HepG2 (cell line): ENCODE data around the gene FOXR1. TPM values are rescaled to one million over a fixed set of nuclear protein-coding genes. Genes with fewer than 3 reads are reported as not detected.
A peak's percentile ranks its signal among the peaks of the same experiment; 100 is the strongest.

Experiments used
- ATAC-seq: fragments of 200-7000 bp; cut with Tn5 transposase; 3 replicates; pipeline ENCODE4 v1.9.1; 2020; ENCODE audit warnings: mild to moderate bottlenecking, moderate library complexity
- BruUV-seq: library from RNA; stranded (reverse); fragments of 400-500 nt; replicated peaks from 2 replicates; lab custom pipeline; 2021; lab: Mats Ljungman, UMichigan
- CTCF ChIA-PET: fragments of 300-600 bp; formaldehyde crosslinking; extraction: SDS; loops from one replicate; lab custom pipeline; 2021; ENCODE audit warnings: low total read pairs, inconsistent platforms, low intra/inter-chr PET ratio; lab: Yijun Ruan, JAX
- POLR2A ChIA-PET: fragments of 350-600 bp; sonication (Branson Sonifier 250); formaldehyde crosslinking; loops from one replicate; lab custom pipeline; 2020; ENCODE audit warnings: antibody characterized with exemption, inconsistent platforms; lab: Yijun Ruan, JAX
- DNase-seq: peaks from one replicate; pipeline ENCODE4 v3.0.0-alpha.2; 2015; ENCODE audit warnings: low spot score
- FAIRE-seq: peaks from 3 replicates; lab custom pipeline; 2011; peaks lifted over from hg19 to GRCh38; lab: Jason Lieb, UNC
- H2AFZ ChIP-seq: one replicate; pipeline ENCODE4 v1.6.1; 2011; ENCODE audit warnings: low read length, inconsistent platforms
- H3K27ac ChIP-seq: fragments of 300-600 bp; 3 replicates; pipeline ENCODE4 v1.8.0; 2011; ENCODE audit warnings: mixed run types, mild to moderate bottlenecking, mixed read lengths, low read length, inconsistent platforms; ENCODE audit not compliant: insufficient read depth; ENCODE audit errors: extremely low read length
- H3K27me3 ChIP-seq, 2 experiments: fragments of 200-600 bp in 1 of 2; 2 replicates in 1 of 2; 3 replicates in 1 of 2; pipeline versions ENCODE4 v1.6.0 to v1.8.0; 2011; ENCODE audit warnings: low read length in 2 of 2, mild to moderate bottlenecking in 2 of 2, moderate library complexity in 2 of 2, inconsistent platforms in 1 of 2; ENCODE audit not compliant: insufficient read depth in 2 of 2, control insufficient read depth in 1 of 2
- H3K36me3 ChIP-seq, 2 experiments: fragments of 200-600 bp in 1 of 2; replicated peaks in 1 of 2; 2 replicates in 1 of 2; 3 replicates in 1 of 2; pipeline versions ENCODE4 v1.5.1 to v1.8.0; 2011; ENCODE audit warnings: low read length in 2 of 2, inconsistent platforms in 1 of 2; ENCODE audit not compliant: insufficient read depth in 2 of 2, control insufficient read depth in 1 of 2
- H3K4me1 ChIP-seq: 2 replicates; pipeline ENCODE4 v1.5.1; 2012; ENCODE audit warnings: low read length, inconsistent platforms; ENCODE audit not compliant: insufficient read depth
- H3K4me2 ChIP-seq: 2 replicates; pipeline ENCODE4 v1.6.0; 2011; ENCODE audit warnings: low read depth, low read length, inconsistent platforms
- H3K4me3 ChIP-seq, 3 experiments: fragments of 200-600 bp in 1 of 3; sonication (generic), shearing (Covaris generic) in 1 of 3; replicated peaks in 1 of 3; 2 replicates each; pipeline ENCODE4 v1.5.1; 2011 to 2016; ENCODE audit warnings: low read length in 3 of 3, inconsistent platforms in 2 of 3, low read depth in 2 of 3, mild to moderate bottlenecking in 2 of 3, control low read depth in 1 of 3, mixed read lengths in 1 of 3; ENCODE audit not compliant: insufficient read depth in 1 of 3
- H3K79me2 ChIP-seq: one replicate; pipeline ENCODE4 v1.6.1; 2011; ENCODE audit warnings: low read length, inconsistent platforms; ENCODE audit not compliant: insufficient read depth
- H3K9ac ChIP-seq: 2 replicates; pipeline ENCODE4 v1.6.0; 2011; ENCODE audit warnings: mild to moderate bottlenecking, low read depth, low read length, inconsistent platforms; ENCODE audit not compliant: insufficient read depth
- H3K9me3 ChIP-seq: 2 replicates; pipeline ENCODE4 v1.5.1; 2012; ENCODE audit warnings: mild to moderate bottlenecking, low read length
- H4K20me1 ChIP-seq: 2 replicates; pipeline ENCODE4 v1.6.0; 2011; ENCODE audit warnings: inconsistent platforms, mild to moderate bottlenecking, low read length, moderate library complexity; ENCODE audit not compliant: insufficient read depth
- ATF6 ChIP-seq: sonication (generic); formaldehyde crosslinking; conservative IDR thresholded peaks from 2 replicates; pipeline ENCODE4 v1.4.0; 2020; ENCODE audit warnings: missing genetic modification reagents
- CREM ChIP-seq, 2 experiments: sonication (generic) in 1 of 2; formaldehyde crosslinking in 1 of 2; IDR thresholded peaks; 2 replicates each; pipeline versions ENCODE4 v1.4.0 to v1.6.1; 2016 to 2020; ENCODE audit warnings: antibody characterized with exemption in 1 of 2, mild to moderate bottlenecking in 1 of 2, missing genetic modification reagents in 1 of 2
- DR1 ChIP-seq: sonication (generic); formaldehyde crosslinking; IDR thresholded peaks from 2 replicates; pipeline ENCODE4 v1.8.0; 2021; ENCODE audit warnings: mild to moderate bottlenecking, missing genetic modification reagents, inconsistent platforms
- DRAP1 ChIP-seq: IDR thresholded peaks from 2 replicates; pipeline ENCODE4 v1.6.1; 2016; ENCODE audit warnings: missing genetic modification reagents, missing compliant biosample characterization
- GABPA ChIP-seq, 2 experiments: IDR thresholded peaks; 2 replicates each; pipeline ENCODE4 v1.6.1; 2011 to 2016; ENCODE audit warnings: low read depth in 2 of 2, low read length in 1 of 2, missing biosample characterization in 1 of 2, missing genetic modification characterization in 1 of 2
- GTF3A ChIP-seq: sonication (generic); formaldehyde crosslinking; conservative IDR thresholded peaks from 2 replicates; pipeline ENCODE4 v1.4.0; 2020; ENCODE audit warnings: mild to moderate bottlenecking, missing genetic modification reagents
- HNRNPK ChIP-seq: fragments of 200-400 bp; formaldehyde crosslinking; IDR thresholded peaks from 2 replicates; pipeline ENCODE4 v1.6.1; 2018; ENCODE audit warnings: low read length, low read depth, moderate library complexity, mild to moderate bottlenecking; ENCODE audit not compliant: poor library complexity, severe bottlenecking
- HNRNPL ChIP-seq: fragments of 200-400 bp; formaldehyde crosslinking; IDR thresholded peaks from 2 replicates; pipeline ENCODE4 v1.6.1; 2017; ENCODE audit warnings: mild to moderate bottlenecking, low read depth, low read length
- KDM6A ChIP-seq: IDR thresholded peaks from 2 replicates; pipeline ENCODE4 v1.6.1; 2016; ENCODE audit warnings: low read depth
- NR2F6 ChIP-seq, 2 experiments: IDR thresholded peaks; 2 replicates each; pipeline ENCODE4 v1.6.1; 2016; ENCODE audit warnings: antibody characterized with exemption in 1 of 2, mild to moderate bottlenecking in 1 of 2
- POLR2A ChIP-seq, 2 experiments: IDR thresholded peaks; 2 replicates each; pipeline ENCODE4 v1.6.1; 2011; ENCODE audit warnings: low read depth in 2 of 2, low read length in 2 of 2, mild to moderate bottlenecking in 1 of 2, moderate library complexity in 1 of 2; ENCODE audit not compliant: insufficient read depth in 1 of 2
- RXRB ChIP-seq: IDR thresholded peaks from 2 replicates; pipeline ENCODE4 v1.6.1; 2016; ENCODE audit warnings: borderline replicate concordance, missing genetic modification reagents, missing compliant biosample characterization
- SNAPC2 ChIP-seq: sonication (generic); formaldehyde crosslinking; IDR thresholded peaks from 2 replicates; pipeline ENCODE4 v1.8.1; 2022; ENCODE audit warnings: mild to moderate bottlenecking, missing genetic modification reagents
- SRSF1 ChIP-seq: fragments of 200-400 bp; formaldehyde crosslinking; optimal IDR thresholded peaks from 2 replicates; pipeline ENCODE3; 2017; ENCODE audit warnings: mild to moderate bottlenecking, low read depth, low read length, moderate library complexity
- THAP7 ChIP-seq: sonication (generic); formaldehyde crosslinking; IDR thresholded peaks from 2 replicates; pipeline ENCODE4 v1.8.1; 2023; ENCODE audit warnings: mild to moderate bottlenecking, missing genetic modification reagents
- TMF1 ChIP-seq: sonication (generic); formaldehyde crosslinking; IDR thresholded peaks from 2 replicates; pipeline ENCODE4 v1.8.1; 2022; ENCODE audit warnings: low read depth, missing genetic modification reagents
- ZBTB38 ChIP-seq: sonication (generic); formaldehyde crosslinking; IDR thresholded peaks from 2 replicates; pipeline ENCODE4 v1.5.1; 2020; ENCODE audit warnings: mild to moderate bottlenecking, missing genetic modification reagents
- ZNF263 ChIP-seq: sonication (generic); formaldehyde crosslinking; IDR thresholded peaks from 2 replicates; pipeline ENCODE4 v1.4.0; 2020; ENCODE audit warnings: missing genetic modification reagents
- ZNF546 ChIP-seq: sonication (generic); formaldehyde crosslinking; conservative IDR thresholded peaks from 2 replicates; pipeline ENCODE4 v1.8.1; 2023; ENCODE audit warnings: mild to moderate bottlenecking, missing genetic modification reagents
- ZSCAN21 ChIP-seq: sonication (generic); formaldehyde crosslinking; IDR thresholded peaks from 2 replicates; pipeline ENCODE4 v1.8.0; 2022; ENCODE audit warnings: mild to moderate bottlenecking, missing genetic modification reagents, moderate library complexity, borderline replicate concordance
- WGBS: methylation state at CpG from one replicate; pipeline ENCODE4 v1.1.6; 2017; ENCODE audit warnings: low lambda C conversion rate; 5-methylcytosine and 5-hydroxymethylcytosine counted together
- in situ Hi-C: cut with HindIII; loops from 2 replicates; pipeline ENCODE4 v1.10.0; 2017; ENCODE audit warnings: low pct_unique_long_range_greater_than_20kb; ENCODE audit not compliant: extremely low pct_ligation_motif_present
- intact Hi-C: fragments of 100-400 bp; cut with micrococcal nuclease; formaldehyde crosslinking; loops from one replicate; pipeline ENCODE4 v1.10.0; 2022; ENCODE audit not compliant: unreplicated experiment
- polyA plus RNA-seq, 8 experiments: library from polyadenylated mRNA; depleted of rRNA in 3 of 8; stranded (reverse) in 7 of 8; unstranded in 1 of 8; fragments of >200 nt; fragmentation: Illumina TruSeq in 4 of 8; extraction: Trizol in 4 of 8; gene quantifications; 2 replicates each; pipeline versions ENCODE4 v1.2.1 to v1.2.3, GENCODE V29; 2011 to 2016; ENCODE audit warnings: low read depth in 4 of 8, missing spikeins in 1 of 8, mixed read lengths in 1 of 8; ENCODE audit not compliant: insufficient read depth in 1 of 8
- total RNA-seq, 5 experiments: library from RNA; depleted of rRNA; stranded (reverse); fragments of >200 nt; fragmentation: Illumina TruSeq; extraction: Trizol; gene quantifications; 2 replicates each; pipeline ENCODE4 v1.2.3, GENCODE V29; 2016; ENCODE audit warnings: low read depth in 1 of 5

The FOXR1 gene
- total and polyA plus RNA-seq, 2 of the 13 experiments (the other 11 are each of a cell fraction or from before 2014, with no cell fraction given): not detected

GRCh38 chr11:119026970-119027369, 55.4 kb downstream of the FOXR1 start (continued):
- no peak for TF ChIP-seq DRAP1
- TF ChIP-seq RXRB (CRISPR knock-in tag): peak; percentile 28; the same call in 1 of the 2 replicates
- 0 out of 2 replicates have a peak, but pooled peaks have one; percentile 23 for TF ChIP-seq KDM6A (CRISPR knock-in tag)
- TF ChIP-seq ZNF263: peak; percentile 68
- TF ChIP-seq CREM (IDR thresholded peaks at IDR 0.05): no peak
- TF ChIP-seq CREM (CRISPR knock-in tag; IDR thresholded peaks at IDR 0.05): no peak
- TF ChIP-seq HNRNPK: no peak

GRCh38 chr11:119027561-119028345, 56.2 kb downstream of the FOXR1 start:
- no peak for ATAC-seq
- H3K36me3 ChIP-seq: peaks cover 4% of the 10 kb centered on the region in 2 experiments; a peak in 2 of 5 replicates
- in situ Hi-C loops (no loop called here), intact Hi-C loops (no loop called here)
- no peaks in the 10 kb centered on the region for H3K9me3 ChIP-seq
- peaks cover 5% of the 10 kb centered on the region; the same call in 1 of the 2 replicates for H4K20me1 ChIP-seq
- no peaks in the 10 kb centered on the region; a peak in 1 of 5 replicates for H3K27me3 ChIP-seq
- no peak overlapping the region for H2AFZ ChIP-seq
- DNase-seq: no peak
- peak overlapping the region; percentile 74 to 82 (median 79) for H3K4me3 ChIP-seq
- peaks cover 81% of the 10 kb centered on the region for H3K4me1 ChIP-seq
- FAIRE-seq: no peak
- BruUV-seq: no TSS peak
- peaks cover 53% of the 10 kb centered on the region for H3K79me2 ChIP-seq
- ChIA-PET CTCF (no interaction called here), POLR2A (interaction anchor here (1.4 to 4.8 kb wide), 4 partner anchors 9 to 40 kb away, joined by 4 to 45 read pairs (median 8); partner anchors contain the start of genes CENATAC, HYOU1, RPS25 and TRAPPC4)
- H3K27ac ChIP-seq: peak overlapping the region; percentile 77
- WGBS: 100% methylated on average over 1 of the region's 9 CpGs
- peak overlapping the region; percentile 77 for H3K9ac ChIP-seq
- H3K4me2 ChIP-seq: peak overlapping the region; percentile 99
- TF ChIP-seq NR2F6 (IDR thresholded peaks at IDR 0.05) (no peak), NR2F6 (CRISPR knock-in tag; IDR thresholded peaks at IDR 0.05) (no peak), HNRNPL (0 out of 2 replicates have a peak, but pooled peaks have one; percentile 65), ZSCAN21 (CRISPR knock-in tag) (0 out of 2 replicates have a peak, but pooled peaks have one; percentile 11), GABPA (IDR thresholded peaks at IDR 0.05; ENCODE audit: low read depth, low read length) (no peak), GABPA (CRISPR knock-in tag; IDR thresholded peaks at IDR 0.05; ENCODE audit: low read depth) (no peak), DR1 (CRISPR knock-in tag) (no peak), ZBTB38 (no peak), GTF3A (CRISPR knock-in tag) (no peak), POLR2A (IDR thresholded peaks at IDR 0.05; ENCODE audit: insufficient read depth in 1 of 2, low read depth in 2 of 2, low read length in 2 of 2) (peak in 1 of 2 experiments; percentile 21; a peak in 1 of 4 replicates), TMF1 (peak; percentile 49; the same call in 1 of the 2 replicates), THAP7 (CRISPR knock-in tag) (0 out of 2 replicates have a peak, but pooled peaks have one; percentile 44), ATF6 (no peak), SNAPC2 (0 out of 2 replicates have a peak, but pooled peaks have one; percentile 39), SRSF1 (peak; percentile 65), ZNF546 (CRISPR knock-in tag) (0 out of 2 replicates have a peak, but pooled peaks have one; percentile 12)
